ENCODE data around the gene MAB21L2. TPM values are rescaled to one million over a fixed set of nuclear protein-coding genes. Genes with fewer than 3 reads are reported as not detected.

The MAB21L2 gene
- polyA plus RNA-seq, 1 of the 3 experiments (the other 2 are of a cell fraction): 0.92 TPM

DNA sequence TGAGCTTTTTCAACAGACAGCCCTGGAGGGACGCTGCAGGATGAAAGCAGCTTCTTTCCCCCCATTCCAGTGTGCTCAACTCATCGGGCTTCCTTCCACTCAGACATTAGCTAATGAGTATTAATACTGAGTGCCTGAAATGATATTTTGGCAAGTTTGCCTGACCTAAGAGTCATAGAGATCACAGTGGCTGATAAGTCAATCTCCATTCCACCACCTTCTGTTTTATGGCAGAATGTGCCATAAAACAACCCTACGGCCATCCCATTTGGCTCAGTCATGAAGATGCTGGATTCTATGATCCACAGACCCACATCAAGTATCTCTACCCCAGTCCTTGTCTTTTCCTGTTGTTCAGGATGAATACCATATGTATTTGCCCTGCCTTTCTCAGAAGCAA, 48.3 kb upstream of the MAB21L2 start (continued):
- TF ChIP-seq, protein P1, sequence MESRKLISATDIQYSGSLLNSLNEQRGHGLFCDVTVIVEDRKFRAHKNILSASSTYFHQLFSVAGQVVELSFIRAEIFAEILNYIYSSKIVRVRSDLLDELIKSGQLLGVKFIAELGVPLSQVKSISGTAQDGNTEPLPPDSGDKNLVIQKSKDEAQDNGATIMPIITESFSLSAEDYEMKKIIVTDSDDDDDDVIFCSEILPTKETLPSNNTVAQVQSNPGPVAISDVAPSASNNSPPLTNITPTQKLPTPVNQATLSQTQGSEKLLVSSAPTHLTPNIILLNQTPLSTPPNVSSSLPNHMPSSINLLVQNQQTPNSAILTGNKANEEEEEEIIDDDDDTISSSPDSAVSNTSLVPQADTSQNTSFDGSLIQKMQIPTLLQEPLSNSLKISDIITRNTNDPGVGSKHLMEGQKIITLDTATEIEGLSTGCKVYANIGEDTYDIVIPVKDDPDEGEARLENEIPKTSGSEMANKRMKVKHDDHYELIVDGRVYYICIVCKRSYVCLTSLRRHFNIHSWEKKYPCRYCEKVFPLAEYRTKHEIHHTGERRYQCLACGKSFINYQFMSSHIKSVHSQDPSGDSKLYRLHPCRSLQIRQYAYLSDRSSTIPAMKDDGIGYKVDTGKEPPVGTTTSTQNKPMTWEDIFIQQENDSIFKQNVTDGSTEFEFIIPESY (IDR thresholded peaks at IDR 0.05; ENCODE audit: borderline replicate concordance, low read depth): no peak
- TF ChIP-seq SIN3A (IDR thresholded peaks at IDR 0.05; ENCODE audit: borderline replicate concordance, low read depth, low read length) (no peak), FOXM1 (IDR thresholded peaks at IDR 0.05; ENCODE audit: low read depth) (no peak), FOSL2 (IDR thresholded peaks at IDR 0.05; ENCODE audit: borderline replicate concordance, low read depth) (no peak), SMC3 (IDR thresholded peaks at IDR 0.05; ENCODE audit: low read depth, low read length) (no peak)
- TF ChIP-seq, protein P2, sequence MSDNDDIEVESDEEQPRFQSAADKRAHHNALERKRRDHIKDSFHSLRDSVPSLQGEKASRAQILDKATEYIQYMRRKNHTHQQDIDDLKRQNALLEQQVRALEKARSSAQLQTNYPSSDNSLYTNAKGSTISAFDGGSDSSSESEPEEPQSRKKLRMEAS (IDR thresholded peaks at IDR 0.05; ENCODE audit: low read depth): no peak
- TF ChIP-seq, protein P3, sequence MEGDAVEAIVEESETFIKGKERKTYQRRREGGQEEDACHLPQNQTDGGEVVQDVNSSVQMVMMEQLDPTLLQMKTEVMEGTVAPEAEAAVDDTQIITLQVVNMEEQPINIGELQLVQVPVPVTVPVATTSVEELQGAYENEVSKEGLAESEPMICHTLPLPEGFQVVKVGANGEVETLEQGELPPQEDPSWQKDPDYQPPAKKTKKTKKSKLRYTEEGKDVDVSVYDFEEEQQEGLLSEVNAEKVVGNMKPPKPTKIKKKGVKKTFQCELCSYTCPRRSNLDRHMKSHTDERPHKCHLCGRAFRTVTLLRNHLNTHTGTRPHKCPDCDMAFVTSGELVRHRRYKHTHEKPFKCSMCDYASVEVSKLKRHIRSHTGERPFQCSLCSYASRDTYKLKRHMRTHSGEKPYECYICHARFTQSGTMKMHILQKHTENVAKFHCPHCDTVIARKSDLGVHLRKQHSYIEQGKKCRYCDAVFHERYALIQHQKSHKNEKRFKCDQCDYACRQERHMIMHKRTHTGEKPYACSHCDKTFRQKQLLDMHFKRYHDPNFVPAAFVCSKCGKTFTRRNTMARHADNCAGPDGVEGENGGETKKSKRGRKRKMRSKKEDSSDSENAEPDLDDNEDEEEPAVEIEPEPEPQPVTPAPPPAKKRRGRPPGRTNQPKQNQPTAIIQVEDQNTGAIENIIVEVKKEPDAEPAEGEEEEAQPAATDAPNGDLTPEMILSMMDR (IDR thresholded peaks at IDR 0.05): no peak

DNA sequence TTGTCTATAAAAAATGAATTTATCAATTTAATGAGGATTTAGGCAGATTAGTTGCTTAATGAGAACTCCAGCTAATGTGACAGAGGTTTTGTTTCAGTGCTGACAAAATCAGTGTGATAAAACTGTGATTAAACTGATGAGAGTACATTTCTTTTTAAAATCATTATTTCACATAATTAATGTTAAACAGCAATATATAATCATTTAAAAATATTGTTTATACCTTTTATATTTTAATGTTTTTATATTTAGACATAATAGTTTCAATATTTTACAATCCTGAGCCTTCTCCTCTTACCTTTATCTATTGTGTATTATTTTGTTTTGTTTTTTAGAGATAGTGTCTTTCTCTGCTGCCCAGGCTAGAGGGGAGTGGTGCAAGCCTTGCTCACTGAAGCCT, 47.1 kb upstream of the MAB21L2 start:
- no peak overlapping the region for H3K4me2 ChIP-seq
- no peaks in the 10 kb centered on the region for H3K9me2 ChIP-seq
- no peak overlapping the region for H3K27ac ChIP-seq (ENCODE audit: low read depth in 2 of 2, low read length in 1 of 2)
- H3K36me3 ChIP-seq (replicated peaks in 1 of 2; ENCODE audit: control insufficient read depth in 1 of 2, insufficient read depth in 2 of 2, low read length in 1 of 2): no peaks in the 10 kb centered on the region
- H2AFZ ChIP-seq (ENCODE audit: low read depth): no peak overlapping the region
- no peak for DNase-seq
- ChIA-PET CTCF (no interaction called here), POLR2A (no interaction called here)
- no peaks in the 10 kb centered on the region for H3F3A ChIP-seq (replicated peaks; ENCODE audit: insufficient read depth)
- no peak overlapping the region for H3K9ac ChIP-seq
- TF ChIP-seq EP300 (IDR thresholded peaks at IDR 0.05; ENCODE audit: borderline replicate concordance in 1 of 2, low read depth in 1 of 2, low read length in 1 of 2) (no peak), JUND (IDR thresholded peaks at IDR 0.05) (no peak), ELF1 (IDR thresholded peaks at IDR 0.05) (no peak), MXI1 (IDR thresholded peaks at IDR 0.05; ENCODE audit: low read depth, low read length) (no peak), NRF1 (IDR thresholded peaks at IDR 0.05; ENCODE audit: low read depth, low read length) (no peak), GATA2 (CRISPR knock-in tag; IDR thresholded peaks at IDR 0.05) (no peak), POLR2AphosphoS5 (IDR thresholded peaks at IDR 0.05; ENCODE audit: low read depth, low read length) (no peak), EZH2phosphoT487 (IDR thresholded peaks at IDR 0.05; ENCODE audit: borderline replicate concordance, low read depth) (no peak), MEF2A (IDR thresholded peaks at IDR 0.05; ENCODE audit: borderline replicate concordance, low read depth) (no peak), RFX5 (IDR thresholded peaks at IDR 0.05; ENCODE audit: low read length) (no peak), SIN3A (IDR thresholded peaks at IDR 0.05; ENCODE audit: borderline replicate concordance, low read depth, low read length) (no peak)
- TF ChIP-seq, protein P3 (IDR thresholded peaks at IDR 0.05): no peak
- TF ChIP-seq, protein P1 (IDR thresholded peaks at IDR 0.05; ENCODE audit: borderline replicate concordance, low read depth): no peak
- H4K20me1 ChIP-seq (ENCODE audit: insufficient read depth): no peaks in the 10 kb centered on the region
- no peaks in the 10 kb centered on the region; the same call in 1 of the 2 replicates for H3K9me3 ChIP-seq
- H3K27me3 ChIP-seq (ENCODE audit: insufficient read depth): no peaks in the 10 kb centered on the region
- H3K4me3 ChIP-seq (ENCODE audit: low read depth in 2 of 2, low read length in 1 of 2): no peak overlapping the region
- no peaks in the 10 kb centered on the region for H3K79me2 ChIP-seq (ENCODE audit: insufficient read depth)
- no peaks in the 10 kb centered on the region for H3K4me1 ChIP-seq (ENCODE audit: control insufficient read depth in 1 of 2, insufficient read depth in 2 of 2, low read depth in 1 of 2, low read length in 1 of 2)

Measured in SK-N-SH (cell line).